ENCODE data around the gene MLLT6. TPM values are rescaled to one million over a fixed set of nuclear protein-coding genes. Genes with fewer than 3 reads are reported as not detected.

MLLT6 gene
- polyA plus RNA-seq, 2 donors, result 20.9 to 66.1 TPM

DNA sequence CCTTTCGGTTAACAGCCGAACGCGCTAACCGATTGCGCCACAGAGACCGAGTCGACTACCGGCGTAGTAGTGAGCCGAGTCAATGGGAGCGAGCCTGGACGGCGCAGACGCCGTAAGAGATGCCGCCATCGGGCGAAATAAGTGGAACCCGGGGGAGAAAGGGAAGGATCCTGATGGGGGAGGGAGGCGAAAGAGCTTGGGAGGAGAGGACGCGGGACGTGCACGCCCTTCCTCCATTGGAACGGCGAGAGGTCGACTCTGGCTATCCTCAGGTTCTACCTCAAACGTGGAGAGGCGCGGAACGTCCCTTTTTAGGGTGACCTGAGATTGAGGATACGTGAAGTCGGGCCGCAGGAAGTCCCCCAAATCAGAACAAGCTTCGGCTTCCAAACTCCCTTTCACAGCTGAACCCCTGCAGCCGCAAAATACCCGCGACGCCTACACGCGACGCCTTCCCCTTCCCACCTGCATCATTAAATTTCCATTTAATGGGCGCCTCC lies 46.8 kb downstream of the MLLT6 start:
- H3K4me1 ChIP-seq (ENCODE audit: control insufficient read depth in 2 of 2, insufficient read depth in 2 of 2, low read length in 1 of 2), result peaks cover 0 to 8% of the 10 kb centered on the region in 2 donors
- no peaks in the 10 kb centered on the region for H3K27me3 ChIP-seq (ENCODE audit: control insufficient read depth in 1 of 2, insufficient read depth in 2 of 2, low read length in 2 of 2)
- peak overlapping the region; percentile 76 to 88 for H3K4me3 ChIP-seq (ENCODE audit: low read depth in 1 of 2, low read length in 2 of 2)
- peak overlapping the region; percentile 89 to 94 for H3K27ac ChIP-seq (ENCODE audit: low read depth in 2 of 2, low read length in 1 of 2)
- H3K36me3 ChIP-seq (ENCODE audit: control insufficient read depth in 2 of 2, insufficient read depth in 2 of 2, low read length in 1 of 2), result peaks cover 3% of the 10 kb centered on the region in 2 donors
- no peaks in the 10 kb centered on the region for H3K9me3 ChIP-seq (ENCODE audit: control insufficient read depth in 2 of 2, insufficient read depth in 1 of 2, low read depth in 1 of 2, low read length in 1 of 2)
- WGBS, 2 donors, result 0% methylated on average over 44 of the region's 44 CpGs

DNA sequence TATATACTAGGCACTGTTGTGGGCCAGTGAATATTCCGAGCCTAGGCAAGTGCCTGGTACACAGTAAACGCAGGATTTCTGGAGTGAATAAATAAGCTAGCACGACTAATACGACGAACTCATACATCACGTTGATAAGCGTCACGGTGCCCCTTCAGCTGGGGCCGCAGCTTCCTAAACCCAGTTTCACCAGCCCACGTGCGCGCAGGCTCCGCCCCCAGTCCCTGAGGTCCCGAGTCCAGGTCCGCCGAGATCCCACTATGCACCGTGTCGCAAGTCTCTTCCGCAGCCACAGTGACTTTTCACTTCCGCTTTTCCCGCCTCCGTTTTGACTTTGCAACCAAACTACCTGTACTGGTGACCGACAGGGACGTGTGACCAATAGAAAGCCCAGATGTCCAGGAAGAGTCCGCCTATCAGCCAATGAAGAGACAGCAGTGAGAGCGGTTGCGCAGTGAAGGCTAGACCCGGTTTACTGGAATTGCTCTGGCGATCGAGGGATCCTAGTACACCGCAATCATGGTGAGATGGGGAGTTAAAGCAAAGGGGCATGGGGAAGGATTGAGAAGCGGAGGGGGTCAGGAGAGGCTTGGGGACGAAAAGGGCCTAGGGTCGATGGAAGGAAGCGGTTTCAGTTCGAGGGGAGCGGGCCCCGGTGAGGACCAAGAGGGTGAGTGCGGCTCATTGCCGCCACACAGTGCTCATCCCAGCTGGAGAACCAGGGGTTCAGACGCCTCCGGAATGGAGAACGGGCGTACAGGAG lies 47.4 kb downstream of the MLLT6 start, which contains the start of gene PSMB3:
Gene PSMB3, plus strand, starts transcription at position 434 of the 763 bp plus-strand sequence. Its CDS starts 86 bp downstream, at position 520.
- Histone ChIP-seq H3K4me1 (ENCODE audit: control insufficient read depth in 2 of 2, insufficient read depth in 2 of 2, low read length in 1 of 2) (peaks cover 0 to 5% of the 10 kb centered on the region in 2 donors), H3K27ac (ENCODE audit: low read depth in 2 of 2, low read length in 1 of 2) (peak within 1 kb of the TSS; percentile 89 to 94), H3K9me3 (ENCODE audit: control insufficient read depth in 2 of 2, insufficient read depth in 1 of 2, low read depth in 1 of 2, low read length in 1 of 2) (no peaks in the 10 kb centered on the region), H3K4me3 (ENCODE audit: low read depth in 1 of 2, low read length in 2 of 2) (peak within 1 kb of the TSS; percentile 88 to 89), H3K27me3 (ENCODE audit: control insufficient read depth in 1 of 2, insufficient read depth in 2 of 2, low read length in 2 of 2) (no peaks in the 10 kb centered on the region), H3K36me3 (ENCODE audit: control insufficient read depth in 2 of 2, insufficient read depth in 2 of 2, low read length in 1 of 2) (peaks cover 3% of the 10 kb centered on the region in 2 donors)
- WGBS, 2 donors, result 0 to 1% methylated on average over 43 to 44 of the region's 44 CpGs

DNA sequence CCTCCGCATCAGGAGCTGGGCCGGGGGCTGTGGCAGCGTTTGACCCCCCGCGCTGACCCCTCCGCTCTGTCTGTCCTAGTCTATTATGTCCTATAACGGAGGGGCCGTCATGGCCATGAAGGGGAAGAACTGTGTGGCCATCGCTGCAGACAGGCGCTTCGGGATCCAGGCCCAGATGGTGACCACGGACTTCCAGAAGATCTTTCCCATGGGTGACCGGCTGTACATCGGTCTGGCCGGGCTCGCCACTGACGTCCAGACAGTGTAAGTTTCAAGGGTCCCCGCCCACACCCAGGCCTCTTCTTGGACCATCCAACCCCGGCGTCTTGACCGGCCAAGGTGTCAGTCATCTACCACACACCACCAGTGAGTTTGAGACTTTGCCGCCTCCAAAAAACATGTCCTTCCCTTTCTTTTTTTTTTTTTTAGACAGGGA lies 48.0 kb downstream of the MLLT6 start:
- Histone ChIP-seq H3K4me3 (ENCODE audit: low read depth in 1 of 2, low read length in 2 of 2) (peak overlapping the region; percentile 88 to 89), H3K9me3 (ENCODE audit: control insufficient read depth in 2 of 2, insufficient read depth in 1 of 2, low read depth in 1 of 2, low read length in 1 of 2) (no peaks in the 10 kb centered on the region), H3K27me3 (ENCODE audit: control insufficient read depth in 1 of 2, insufficient read depth in 2 of 2, low read length in 2 of 2) (no peaks in the 10 kb centered on the region), H3K36me3 (ENCODE audit: control insufficient read depth in 2 of 2, insufficient read depth in 2 of 2, low read length in 1 of 2) (peaks cover 3 to 8% of the 10 kb centered on the region in 2 donors), H3K4me1 (ENCODE audit: control insufficient read depth in 2 of 2, insufficient read depth in 2 of 2, low read length in 1 of 2) (peaks cover 0 to 5% of the 10 kb centered on the region in 2 donors), H3K27ac (ENCODE audit: low read depth in 2 of 2, low read length in 1 of 2) (peak overlapping the region; percentile 81 to 87)
- WGBS, 2 donors, result 6 to 7% methylated on average over 22 of the region's 22 CpGs

DNA sequence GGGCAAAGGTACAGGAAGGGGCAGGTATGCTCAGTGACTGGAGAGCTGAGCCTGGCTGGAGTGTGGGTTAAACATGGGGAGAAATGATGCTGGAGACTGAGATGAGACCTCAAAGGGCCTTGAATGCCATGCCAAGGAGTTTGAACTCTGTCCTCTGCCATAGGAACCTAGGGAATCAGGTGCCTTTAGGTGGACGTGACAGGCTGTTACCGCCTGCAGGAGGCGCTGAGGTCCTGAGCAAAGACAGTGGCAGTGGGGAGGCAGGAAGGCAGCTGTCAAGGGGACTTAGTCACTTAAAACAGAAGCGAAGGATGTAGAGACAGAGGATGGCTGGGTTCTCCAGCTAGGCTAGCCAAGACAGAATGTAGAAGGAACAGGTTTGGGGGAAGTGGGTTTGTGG lies 56.5 kb downstream of the MLLT6 start:
- H3K4me3 ChIP-seq (ENCODE audit: low read depth in 1 of 2, low read length in 2 of 2), result no peak overlapping the region
- no peaks in the 10 kb centered on the region for H3K9me3 ChIP-seq (ENCODE audit: control insufficient read depth in 2 of 2, insufficient read depth in 1 of 2, low read depth in 1 of 2, low read length in 1 of 2)
- no peaks in the 10 kb centered on the region for H3K4me1 ChIP-seq (ENCODE audit: control insufficient read depth in 2 of 2, insufficient read depth in 2 of 2, low read length in 1 of 2)
- peaks cover 15 to 56% of the 10 kb centered on the region in 2 donors for H3K36me3 ChIP-seq (ENCODE audit: control insufficient read depth in 2 of 2, insufficient read depth in 2 of 2, low read length in 1 of 2)
- H3K27me3 ChIP-seq (ENCODE audit: control insufficient read depth in 1 of 2, insufficient read depth in 2 of 2, low read length in 2 of 2), result no peaks in the 10 kb centered on the region
- H3K27ac ChIP-seq (ENCODE audit: low read depth in 2 of 2, low read length in 1 of 2), result no peak overlapping the region
- 76 to 80% methylated on average over 4 of the region's 4 CpGs for WGBS, 2 donors

DNA sequence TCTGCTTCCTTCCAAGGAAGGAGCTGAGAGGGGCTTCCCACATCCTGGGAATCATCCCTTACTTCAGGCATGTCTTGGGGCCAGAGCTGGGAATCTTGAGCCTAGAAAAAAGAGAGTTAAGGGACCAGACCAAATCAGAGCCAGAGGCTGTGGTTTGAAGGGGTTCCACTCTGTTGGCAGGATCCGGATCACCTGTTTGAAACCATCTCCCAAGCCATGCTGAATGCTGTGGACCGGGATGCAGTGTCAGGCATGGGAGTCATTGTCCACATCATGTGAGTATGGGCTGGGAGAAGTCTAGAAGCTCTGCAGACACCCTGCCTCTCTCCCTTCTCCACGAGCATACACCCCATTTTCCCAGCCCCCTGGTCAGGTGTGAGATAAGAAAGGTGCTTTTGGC lies 57.2 kb downstream of the MLLT6 start:
- WGBS, 2 donors, result 82% methylated on average over 3 of the region's 3 CpGs
- Histone ChIP-seq H3K9me3 (ENCODE audit: control insufficient read depth in 2 of 2, insufficient read depth in 1 of 2, low read depth in 1 of 2, low read length in 1 of 2) (no peaks in the 10 kb centered on the region), H3K4me1 (ENCODE audit: control insufficient read depth in 2 of 2, insufficient read depth in 2 of 2, low read length in 1 of 2) (no peaks in the 10 kb centered on the region), H3K27ac (ENCODE audit: low read depth in 2 of 2, low read length in 1 of 2) (no peak overlapping the region), H3K36me3 (ENCODE audit: control insufficient read depth in 2 of 2, insufficient read depth in 2 of 2, low read length in 1 of 2) (peaks cover 17 to 60% of the 10 kb centered on the region in 2 donors), H3K27me3 (ENCODE audit: control insufficient read depth in 1 of 2, insufficient read depth in 2 of 2, low read length in 2 of 2) (no peaks in the 10 kb centered on the region), H3K4me3 (ENCODE audit: low read depth in 1 of 2, low read length in 2 of 2) (no peak overlapping the region)

DNA sequence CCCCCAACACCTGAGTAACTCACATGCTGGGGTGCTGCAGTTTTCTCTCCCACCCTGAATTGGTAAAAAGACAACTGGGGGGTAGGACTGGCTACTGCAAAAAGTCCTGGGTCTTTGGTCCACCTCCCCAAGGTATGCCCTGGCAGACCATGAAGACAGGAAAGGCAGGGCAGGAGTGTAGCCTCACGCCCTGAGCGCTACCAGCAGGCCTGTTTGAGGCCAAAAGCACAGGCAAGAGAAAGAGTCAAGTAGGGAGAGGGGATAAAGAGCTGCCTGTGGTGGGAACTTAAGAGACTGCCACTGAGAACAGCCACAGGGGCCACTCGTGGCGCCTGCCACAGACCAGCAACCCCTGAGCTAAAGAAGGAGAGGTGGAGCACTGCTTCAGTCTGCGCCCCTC lies 61.3 kb downstream of the MLLT6 start:
- Histone ChIP-seq H3K9me3 (ENCODE audit: control insufficient read depth in 2 of 2, insufficient read depth in 1 of 2, low read depth in 1 of 2, low read length in 1 of 2) (no peaks in the 10 kb centered on the region), H3K27ac (ENCODE audit: low read depth in 2 of 2, low read length in 1 of 2) (no peak overlapping the region), H3K36me3 (ENCODE audit: control insufficient read depth in 2 of 2, insufficient read depth in 2 of 2, low read length in 1 of 2) (peaks cover 38 to 67% of the 10 kb centered on the region in 2 donors), H3K27me3 (ENCODE audit: control insufficient read depth in 1 of 2, insufficient read depth in 2 of 2, low read length in 2 of 2) (no peaks in the 10 kb centered on the region), H3K4me3 (ENCODE audit: low read depth in 1 of 2, low read length in 2 of 2) (no peak overlapping the region), H3K4me1 (ENCODE audit: control insufficient read depth in 2 of 2, insufficient read depth in 2 of 2, low read length in 1 of 2) (no peaks in the 10 kb centered on the region)
- WGBS, 2 donors, result 83 to 91% methylated on average over 5 of the region's 5 CpGs

DNA sequence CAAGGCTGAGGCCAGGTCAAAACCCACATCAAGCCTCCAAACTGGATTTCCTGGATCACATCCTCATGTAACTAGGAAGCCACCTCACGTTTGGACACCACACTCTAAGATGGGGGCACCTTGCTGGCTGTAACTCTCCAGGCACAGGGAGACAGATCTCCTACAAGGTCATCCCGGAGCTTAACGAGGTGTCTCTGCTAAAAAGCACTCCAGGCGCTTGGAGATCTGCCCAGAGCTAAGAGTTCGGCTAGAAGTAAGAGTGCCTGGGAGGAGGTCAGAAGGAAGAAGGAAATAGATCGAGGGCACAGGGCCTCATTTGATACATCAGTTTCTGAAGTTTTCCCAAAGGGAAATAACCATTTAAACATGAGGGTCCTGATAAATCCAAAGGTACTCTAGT lies 63.3 kb downstream of the MLLT6 start:
- 52 to 65% methylated on average over 6 of the region's 6 CpGs for WGBS, 2 donors
- Histone ChIP-seq H3K36me3 (ENCODE audit: control insufficient read depth in 2 of 2, insufficient read depth in 2 of 2, low read length in 1 of 2) (peaks cover 30 to 59% of the 10 kb centered on the region in 2 donors), H3K4me3 (ENCODE audit: low read depth in 1 of 2, low read length in 2 of 2) (no peak overlapping the region), H3K27ac (ENCODE audit: low read depth in 2 of 2, low read length in 1 of 2) (no peak overlapping the region), H3K9me3 (ENCODE audit: control insufficient read depth in 2 of 2, insufficient read depth in 1 of 2, low read depth in 1 of 2, low read length in 1 of 2) (no peaks in the 10 kb centered on the region), H3K4me1 (ENCODE audit: control insufficient read depth in 2 of 2, insufficient read depth in 2 of 2, low read length in 1 of 2) (no peaks in the 10 kb centered on the region), H3K27me3 (ENCODE audit: control insufficient read depth in 1 of 2, insufficient read depth in 2 of 2, low read length in 2 of 2) (no peaks in the 10 kb centered on the region)

DNA sequence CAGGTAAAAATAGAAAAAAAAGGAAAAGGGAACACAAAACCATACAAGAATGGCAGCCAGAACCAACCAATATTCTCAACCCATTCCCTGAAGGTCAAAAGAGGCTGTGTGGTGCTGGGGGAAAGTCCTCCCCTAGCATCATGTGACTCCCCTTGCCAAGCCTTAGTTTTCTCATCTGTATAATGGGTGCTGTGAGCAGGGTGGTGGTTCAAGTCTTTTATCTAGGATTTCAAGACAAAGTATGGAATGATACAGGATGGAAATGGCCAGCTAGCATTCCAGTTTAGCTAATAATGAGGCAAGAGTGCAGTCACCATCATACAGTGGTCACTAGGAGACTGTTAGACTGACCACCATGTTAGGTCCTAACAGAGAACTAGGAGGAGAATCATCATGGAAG lies 68.2 kb downstream of the MLLT6 start:
- no peaks in the 10 kb centered on the region for H3K4me1 ChIP-seq (ENCODE audit: control insufficient read depth in 2 of 2, insufficient read depth in 2 of 2, low read length in 1 of 2)
- peaks cover 33 to 48% of the 10 kb centered on the region in 2 donors for H3K36me3 ChIP-seq (ENCODE audit: control insufficient read depth in 2 of 2, insufficient read depth in 2 of 2, low read length in 1 of 2)
- no peak overlapping the region for H3K27ac ChIP-seq (ENCODE audit: low read depth in 2 of 2, low read length in 1 of 2)
- no peak overlapping the region for H3K4me3 ChIP-seq (ENCODE audit: low read depth in 1 of 2, low read length in 2 of 2)
- H3K27me3 ChIP-seq (ENCODE audit: control insufficient read depth in 1 of 2, insufficient read depth in 2 of 2, low read length in 2 of 2), result no peaks in the 10 kb centered on the region
- no peaks in the 10 kb centered on the region for H3K9me3 ChIP-seq (ENCODE audit: control insufficient read depth in 2 of 2, insufficient read depth in 1 of 2, low read depth in 1 of 2, low read length in 1 of 2)

DNA sequence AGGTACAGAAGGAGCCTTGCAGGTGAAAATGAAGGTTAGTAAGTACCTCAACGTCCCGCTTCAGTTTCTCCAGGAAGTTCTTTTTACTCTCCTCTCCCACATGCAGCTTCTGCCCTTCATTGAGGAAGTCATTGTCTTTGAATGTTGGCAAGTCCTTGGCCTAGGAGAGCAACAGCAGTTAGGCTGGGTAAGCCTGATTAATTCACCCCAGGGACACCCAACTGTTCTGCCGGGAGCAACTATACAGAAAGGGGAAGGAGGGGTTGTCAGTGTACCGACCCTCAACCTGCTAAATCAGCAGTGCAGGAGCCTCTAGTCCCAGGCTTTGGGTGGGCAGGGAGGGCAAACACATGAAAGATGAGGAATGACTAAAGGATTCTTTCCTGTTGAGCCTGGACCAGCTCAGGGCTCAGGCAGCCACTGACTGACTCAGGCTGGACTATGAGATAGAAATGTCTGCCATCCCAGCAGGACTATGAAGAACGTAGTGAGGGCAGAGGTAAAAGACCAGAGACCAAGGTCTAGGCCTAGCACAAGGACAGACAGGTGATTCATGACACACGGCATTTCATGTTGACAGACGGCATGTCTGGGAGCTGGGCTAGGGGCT lies 72.7 kb downstream of the MLLT6 start:
- H3K27ac ChIP-seq (ENCODE audit: low read depth in 2 of 2, low read length in 1 of 2), result no peak overlapping the region
- H3K36me3 ChIP-seq (ENCODE audit: control insufficient read depth in 2 of 2, insufficient read depth in 2 of 2, low read length in 1 of 2), result peaks cover 46 to 64% of the 10 kb centered on the region in 2 donors

More for the DNA sequence above, 72.7 kb downstream of the MLLT6 start:
- Histone ChIP-seq H3K9me3 (ENCODE audit: control insufficient read depth in 2 of 2, insufficient read depth in 1 of 2, low read depth in 1 of 2, low read length in 1 of 2) (no peaks in the 10 kb centered on the region), H3K4me3 (ENCODE audit: low read depth in 1 of 2, low read length in 2 of 2) (no peak overlapping the region), H3K27me3 (ENCODE audit: control insufficient read depth in 1 of 2, insufficient read depth in 2 of 2, low read length in 2 of 2) (no peaks in the 10 kb centered on the region), H3K4me1 (ENCODE audit: control insufficient read depth in 2 of 2, insufficient read depth in 2 of 2, low read length in 1 of 2) (no peaks in the 10 kb centered on the region)
- 78 to 80% methylated on average over 7 of the region's 7 CpGs for WGBS, 2 donors

Data from esophagus (tissue), 2 donors.